LHCN-M2 (cell line): ENCODE data around the gene PMIS2. TPM values are rescaled to one million over a fixed set of nuclear protein-coding genes. Genes with fewer than 3 reads are reported as not detected.
"Not testable (repeated sequence)": the region's sequence is repeated elsewhere in the genome, so short reads cannot be mapped to it uniquely, and the experiment has no call there.

ENCODE experiments used
- DNase-seq: peaks from one replicate; pipeline ENCODE4 v3.0.0-alpha.2; 2012; ENCODE audit warnings: low read depth
- total RNA-seq: library from RNA; depleted of rRNA; stranded (reverse); fragments of >200 nt; gene quantifications from 2 replicates; pipeline ENCODE4 v1.2.3, GENCODE V29; 2014

The PMIS2 gene
- total RNA-seq, 1 experiment from 2014 or later = not detected

DNA sequence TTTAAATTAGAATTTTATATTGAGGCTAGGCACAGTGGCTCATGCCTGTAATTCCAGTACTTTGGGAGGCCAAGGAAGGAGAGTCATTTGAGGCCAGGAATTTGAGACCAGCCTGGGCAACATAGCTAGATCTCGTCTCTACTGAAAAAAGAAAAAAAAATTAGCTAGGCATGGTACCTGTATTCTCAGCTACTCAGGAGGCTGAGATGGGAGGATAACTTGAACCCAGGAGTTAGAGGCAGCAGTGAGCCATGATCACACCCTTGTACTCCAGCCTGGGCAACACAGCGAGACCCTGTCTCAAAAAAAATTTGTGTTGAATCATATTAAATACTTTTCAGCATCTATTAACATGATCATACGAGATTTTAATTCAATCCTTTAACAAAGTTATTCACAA is 4.9 kb downstream of the PMIS2 start:
- no peak for DNase-seq

- DNase-seq = peak; percentile 10
Observed at GRCh38 chr19:35592226-35592625, 6.3 kb downstream of the PMIS2 start.

DNA sequence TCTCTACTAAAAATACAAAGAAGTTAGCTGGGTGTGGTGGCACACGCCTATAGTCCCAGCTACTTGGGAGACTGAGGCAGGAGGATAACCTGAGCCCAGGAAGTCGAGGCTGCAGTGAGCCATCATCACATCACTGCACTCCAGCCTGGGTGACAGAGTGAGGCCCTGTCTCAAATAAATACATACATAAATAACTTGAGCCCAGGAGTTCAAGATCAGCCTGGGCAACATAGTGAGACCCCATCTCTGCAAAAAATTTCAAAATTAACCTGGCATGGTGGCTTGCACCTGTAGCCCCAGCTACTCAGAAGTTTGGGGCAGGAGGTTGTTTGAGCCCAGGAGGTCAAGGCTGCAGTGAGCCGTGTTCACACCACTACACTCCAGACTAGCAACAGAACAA is 9.1 kb downstream of the PMIS2 start:
- DNase-seq = not testable (repeated sequence)

DNA sequence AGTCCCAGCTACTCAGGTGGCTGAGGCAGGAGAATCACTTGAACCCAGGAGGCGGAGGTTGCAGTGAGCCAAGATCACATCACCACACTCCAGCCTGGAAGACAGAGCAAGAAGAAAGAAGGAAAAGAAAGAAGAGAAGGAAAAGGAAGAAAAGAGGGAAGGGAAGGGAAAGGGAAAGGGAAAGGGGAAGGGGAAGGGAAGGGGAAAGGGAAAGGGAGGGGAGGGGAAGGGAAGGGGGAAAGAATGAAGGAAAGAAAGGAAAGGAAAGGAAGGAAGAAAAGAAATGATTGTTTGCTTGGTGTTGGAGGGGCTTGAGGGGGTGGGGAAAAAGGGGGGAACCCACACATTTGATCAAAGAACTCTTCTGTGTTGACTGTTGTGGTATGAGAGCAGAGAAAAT is 10.0 kb downstream of the PMIS2 start:
- no peak for DNase-seq

DNA sequence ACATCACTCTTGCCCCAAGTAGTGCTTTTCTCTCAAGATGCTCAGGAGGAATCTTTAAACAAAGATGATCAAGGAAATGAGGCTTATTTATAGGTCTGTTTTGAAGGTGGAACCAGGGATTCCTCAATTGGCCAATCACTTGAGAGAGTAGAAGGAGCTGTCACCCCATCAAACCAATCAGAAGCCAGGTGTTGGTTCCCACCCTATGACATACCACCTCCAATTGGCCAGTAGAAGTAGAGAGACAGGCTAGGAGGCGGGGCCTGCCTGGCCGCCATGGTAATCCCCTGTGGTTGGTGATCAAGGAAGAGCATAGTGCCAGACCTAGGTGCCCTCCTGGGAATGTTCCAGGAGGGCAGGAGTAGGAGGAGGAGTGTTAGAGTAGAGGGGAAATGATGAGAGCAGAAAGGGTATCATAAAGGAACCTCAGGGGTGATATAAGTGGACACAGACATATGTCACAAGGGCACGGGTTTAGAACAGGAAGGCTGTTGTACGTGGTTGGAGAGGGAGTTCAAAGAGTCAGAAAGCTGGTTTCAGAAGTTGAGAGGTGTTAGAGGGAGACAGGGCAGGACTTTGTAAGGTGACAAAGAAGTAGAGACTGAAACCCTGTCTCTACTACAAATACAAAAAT is 10.5 kb downstream of the PMIS2 start:
- DNase-seq = peak; percentile 26

DNA sequence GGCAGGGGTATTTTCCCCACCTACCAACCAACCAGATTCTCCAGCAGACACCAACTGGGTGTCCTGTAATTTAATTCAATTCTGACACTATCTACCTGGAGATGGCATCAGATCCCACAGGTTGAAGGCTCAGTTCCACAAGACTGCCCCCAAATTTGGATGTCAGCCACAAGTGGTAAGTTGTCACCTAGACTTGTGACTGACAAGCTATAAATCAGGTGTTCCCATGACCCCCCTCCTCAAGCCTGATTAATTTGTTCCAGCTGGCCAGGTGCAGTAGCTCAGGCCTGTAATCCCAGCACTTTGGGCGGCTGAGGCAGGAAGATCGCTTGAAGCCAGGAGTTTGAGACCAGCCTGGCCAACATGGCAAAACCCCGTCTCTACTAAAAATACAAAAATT is 16.0 kb downstream of the PMIS2 start:
- DNase-seq = no peak

- not testable (repeated sequence) for DNase-seq
Observed at GRCh38 chr19:35604436-35604835, 18.5 kb downstream of the PMIS2 start.

DNA sequence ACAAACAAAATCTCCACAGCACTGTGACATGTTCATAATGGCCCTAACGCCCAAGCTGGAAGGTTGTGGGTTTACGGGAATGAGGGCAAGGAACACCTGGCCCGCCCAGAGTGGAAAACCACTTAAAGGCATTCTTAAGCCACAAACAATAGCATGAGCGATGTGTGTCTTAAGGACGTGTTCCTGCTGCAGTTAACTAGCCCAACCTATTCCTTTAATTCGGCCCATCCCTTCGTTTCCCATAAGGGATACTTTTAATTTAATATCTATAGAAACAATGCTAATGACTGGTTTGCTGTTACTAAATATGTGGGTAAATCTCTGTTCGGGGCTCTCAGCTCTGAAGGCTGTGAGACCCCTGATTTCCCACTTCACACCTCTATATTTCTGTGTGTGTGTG is 21.2 kb downstream of the PMIS2 start:
- DNase-seq = not testable (repeated sequence)

DNA sequence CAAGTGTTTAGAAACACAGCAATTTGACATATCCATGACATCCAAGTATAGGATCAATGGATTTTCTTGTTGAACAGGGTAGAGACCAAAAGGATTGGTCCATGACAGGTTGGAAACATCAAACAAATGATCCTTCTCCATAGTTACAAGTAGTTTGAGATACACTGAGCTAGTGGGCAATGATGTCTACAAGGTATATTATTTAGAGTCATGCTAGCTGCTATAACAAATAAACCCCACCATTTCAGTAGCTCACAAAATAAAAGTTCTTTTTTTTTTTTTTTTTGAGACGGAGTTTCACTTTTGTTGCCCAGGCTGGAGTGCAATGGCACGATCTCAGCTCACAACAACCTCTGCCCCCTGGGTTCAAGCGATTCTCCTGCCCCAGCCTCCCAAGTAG is 21.7 kb downstream of the PMIS2 start:
- no peak for DNase-seq

GRCh38 chr19:35608251-35608650 is 22.3 kb downstream of the PMIS2 start:
- no peak for DNase-seq

DNA sequence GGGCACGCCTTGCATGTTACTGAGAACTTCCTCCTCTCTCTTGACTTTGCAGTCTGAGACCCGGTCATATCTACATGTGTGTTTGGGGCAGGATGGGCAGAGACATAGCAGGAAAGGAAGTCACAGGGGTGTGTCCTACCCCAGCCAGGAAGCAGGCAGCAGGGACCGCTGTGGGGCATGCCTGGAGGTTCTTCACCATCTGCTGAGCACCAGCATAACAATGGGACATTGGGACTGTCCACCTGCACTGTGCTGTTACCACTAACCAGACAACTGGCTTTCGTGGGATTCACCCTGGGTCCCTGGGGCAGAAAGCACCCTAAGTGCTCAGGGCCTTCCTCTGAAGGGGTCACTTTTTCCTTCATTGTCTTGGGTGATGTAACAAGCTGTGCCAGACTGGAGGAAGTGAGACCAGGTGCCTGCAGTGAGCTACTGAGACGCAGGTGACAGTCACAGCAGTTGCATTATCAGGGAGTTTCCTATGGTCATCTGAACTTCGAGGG is 23.9 kb downstream of the PMIS2 start:
- DNase-seq = no peak

GRCh38 chr19:35612224-35612558 is 26.2 kb downstream of the PMIS2 start:
- no peak for DNase-seq

DNA sequence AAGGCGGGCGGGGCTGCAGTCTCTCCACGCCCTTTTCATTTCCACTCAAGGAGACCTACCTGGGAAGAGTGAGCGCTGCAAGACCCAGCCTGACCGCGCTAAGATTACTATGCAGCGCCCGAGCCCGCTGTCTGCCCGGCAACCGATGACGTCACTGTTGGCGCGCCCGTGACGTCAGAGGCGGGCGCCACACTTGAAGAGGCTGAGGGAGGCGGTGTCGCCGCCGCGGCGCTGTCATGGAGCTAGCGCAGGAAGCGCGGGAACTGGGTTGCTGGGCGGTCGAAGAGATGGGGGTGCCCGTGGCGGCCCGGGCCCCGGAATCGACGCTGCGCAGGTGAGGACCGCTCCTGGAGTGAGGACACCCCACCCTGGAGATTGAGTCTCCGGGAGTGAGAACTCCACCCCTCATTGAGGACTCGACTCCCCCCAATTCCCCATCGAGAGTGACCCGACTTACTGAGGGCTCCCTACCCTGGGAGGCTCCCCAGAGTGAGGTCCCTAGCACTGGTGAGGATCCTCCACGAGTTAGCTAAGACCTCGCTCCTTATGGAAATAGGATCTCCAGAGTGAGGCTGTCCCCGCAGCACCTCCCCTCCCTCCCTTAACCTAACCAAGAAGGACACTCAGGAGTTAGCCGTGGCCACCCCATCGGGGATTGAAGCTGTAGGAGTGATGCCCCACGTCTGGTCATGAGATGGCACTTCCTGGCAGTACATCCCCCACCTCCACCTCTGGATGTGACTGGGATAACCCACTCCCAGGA is 26.8 kb downstream of the PMIS2 start, which contains the start of gene HAUS5:
Gene HAUS5 (plus strand): TSS at position 177 of the 763 bp plus-strand sequence. CDS start 60 bp downstream, at position 237.
- DNase-seq = peak; percentile 86

DNA sequence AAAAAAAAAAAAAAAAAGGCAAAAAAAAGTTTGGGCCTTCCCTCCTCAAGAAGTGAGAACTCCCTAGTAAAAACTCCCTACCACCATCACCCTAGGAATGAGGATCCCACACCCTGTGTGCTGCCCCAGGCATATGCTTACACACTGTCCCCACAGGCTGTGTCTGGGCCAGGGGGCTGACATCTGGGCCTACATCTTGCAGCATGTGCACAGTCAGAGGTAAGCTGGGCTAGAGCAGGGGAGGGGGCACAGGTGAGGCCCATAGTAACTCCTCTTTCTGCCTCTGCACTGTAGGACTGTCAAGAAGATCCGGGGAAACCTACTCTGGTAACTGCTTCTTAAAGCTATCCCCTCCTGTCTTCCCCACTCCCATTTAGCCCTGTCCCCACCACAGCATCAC is 27.6 kb downstream of the PMIS2 start:
- DNase-seq = no peak

DNA sequence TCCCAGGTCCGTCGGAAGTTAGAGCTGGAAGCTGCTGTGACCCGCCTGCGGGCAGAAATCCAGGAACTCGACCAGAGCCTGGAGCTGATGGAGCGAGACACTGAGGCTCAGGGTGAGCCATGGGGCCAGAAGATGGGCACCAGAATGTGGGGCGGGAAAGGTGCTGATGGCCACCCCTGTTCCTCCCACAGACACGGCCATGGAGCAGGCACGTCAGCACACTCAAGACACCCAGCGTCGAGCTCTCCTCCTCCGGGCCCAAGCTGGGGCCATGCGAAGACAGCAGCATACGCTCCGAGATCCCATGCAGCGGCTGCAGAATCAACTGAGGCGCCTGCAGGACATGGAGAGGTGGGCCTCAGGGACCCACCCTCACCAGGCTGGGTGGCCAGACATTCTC is 29.1 kb downstream of the PMIS2 start:
- no peak for DNase-seq

DNA sequence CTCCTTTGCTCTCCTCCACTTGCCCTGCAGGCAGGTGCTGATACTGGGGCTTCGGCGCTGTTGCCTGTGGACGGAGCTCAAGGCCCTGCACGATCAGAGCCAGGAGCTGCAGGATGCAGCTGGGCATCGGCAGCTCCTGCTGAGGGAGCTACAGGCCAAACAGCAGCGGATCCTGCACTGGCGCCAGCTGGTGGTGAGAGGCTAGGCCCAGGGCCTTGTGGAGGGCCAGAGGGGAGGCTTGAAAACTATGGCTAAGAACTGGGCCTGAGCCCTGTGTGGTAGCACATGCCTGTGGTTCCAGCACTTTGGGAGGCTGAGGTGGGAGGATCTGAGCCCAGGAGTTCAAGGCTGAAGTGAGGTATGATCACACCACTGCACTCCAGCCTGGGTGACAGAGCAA is 32.9 kb downstream of the PMIS2 start:
- no peak for DNase-seq

GRCh38 chr19:35619290-35619923 is 33.4 kb downstream of the PMIS2 start:
- no peak for DNase-seq

- DNase-seq = no peak
Observed at GRCh38 chr19:35620001-35620400, 34.0 kb downstream of the PMIS2 start.

- DNase-seq = no peak
Observed at GRCh38 chr19:35621708-35622107, 35.7 kb downstream of the PMIS2 start.

- no peak for DNase-seq
Observed at GRCh38 chr19:35622750-35623149, 36.8 kb downstream of the PMIS2 start.

GRCh38 chr19:35623327-35624010 is 37.5 kb downstream of the PMIS2 start:
- DNase-seq = no peak

GRCh38 chr19:35628264-35628564 is 42.2 kb downstream of the PMIS2 start:
- DNase-seq = no peak
